Adrenal gland (tissue), 12 donors: ENCODE data around the gene MAD1L1. TPM values are rescaled to one million over a fixed set of nuclear protein-coding genes. Genes with fewer than 3 reads are reported as not detected.
A peak's percentile ranks its signal among the peaks of the same experiment; 100 is the strongest.

Experiments used
- DNase-seq, 7 donors: peaks; one replicate each; pipeline ENCODE4 v3.0.0-alpha.2; 2019 to 2020
- H3K27ac ChIP-seq, 5 donors: fragments of 200-600 bp; sonication (generic) in 4 of 5; 1 replicate in 3 of 5; 2 replicates in 2 of 5; pipeline versions ENCODE4 v1.5.1 to v1.8.0; 2016 to 2020; ENCODE audit warnings: mild to moderate bottlenecking in 1 of 5
- H3K27me3 ChIP-seq: fragments of 200-600 bp; 2 replicates; pipeline ENCODE4 v1.8.0; 2021
- H3K36me3 ChIP-seq, 2 donors: fragments of 200-600 bp; replicated peaks in 1 of 2; 1 replicate in 1 of 2; 2 replicates in 1 of 2; pipeline versions ENCODE4 v1.5.1 to v1.8.0; 2018 to 2022
- H3K4me1 ChIP-seq, 2 donors: fragments of 200-600 bp; replicated peaks in 1 of 2; 1 replicate in 1 of 2; 2 replicates in 1 of 2; pipeline versions ENCODE4 v1.5.1 to v1.8.0; 2018 to 2021
- H3K4me3 ChIP-seq, 4 donors: fragments of 200-600 bp; sonication (generic) in 3 of 4; one replicate each; pipeline ENCODE4 v1.5.1; 2016 to 2018
- H3K9me3 ChIP-seq, 3 donors: fragments of 200-600 bp; sonication (generic) in 1 of 3; replicated peaks in 1 of 3; 1 replicate in 2 of 3; 2 replicates in 1 of 3; pipeline versions ENCODE4 v1.5.1 to v1.8.0; 2016 to 2021
- POLR2A ChIP-seq, 2 donors: fragments of 450-650 bp; IDR thresholded peaks; one replicate each; pipeline ENCODE4 v1.6.1; 2017; ENCODE audit warnings: antibody characterized with exemption in 2 of 2, mild to moderate bottlenecking in 2 of 2, moderate library complexity in 1 of 2
- WGBS, 4 donors: extraction: QIAGEN DNeasy Blood & Tissue Kit in 2 of 4; methylation state at CpG; one replicate each; pipeline versions ENCODE4 v1.1.5 to v1.1.7; 2013 to 2017; 5-methylcytosine and 5-hydroxymethylcytosine counted together
- intact Hi-C, 2 donors: fragments of 100-400 bp; cut with DNase I; formaldehyde crosslinking; loops; one replicate each; pipeline versions ENCODE4 v1.14.1 to v1.15.0; 2022 to 2023
- polyA plus RNA-seq, 3 donors: library from polyadenylated mRNA; stranded (reverse); fragments of 200-250 nt in 2 of 3; fragments of 350-450 nt in 1 of 3; fragmentation: Illumina TruSeq in 1 of 3; extraction: RNeasy Lipid Tissue Mini Kit (QIAGEN cat#74804) in 1 of 3; gene quantifications; one replicate each; pipeline ENCODE4 v1.2.3, GENCODE V29; 2013 to 2014
- total RNA-seq, 9 donors: library from RNA; depleted of rRNA in 4 of 9; stranded (reverse); fragments of >200 nt in 4 of 9; fragments of 120-200 nt in 1 of 9; fragmentation: NEBNext Ultra II Directional in 1 of 9; extraction: Animal tissue kit (Norgen Biotek cat#: 25700) in 1 of 9; gene quantifications; one replicate each; pipeline versions ENCODE4 v1.1.0 to v1.2.4, GENCODE V29; 2013 to 2023
- TF ChIP-seq, protein P1 (sequence below), 6 experiments: fragments of 450-650 bp in 4 of 6; fragments of 200-600 bp in 2 of 6; sonication (generic) in 1 of 6; IDR thresholded peaks; 1 replicate in 5 of 6; 2 replicates in 1 of 6; pipeline versions ENCODE4 v1.5.1 to v1.8.0; 2016 to 2021; ENCODE audit warnings: antibody characterized with exemption in 6 of 6, mild to moderate bottlenecking in 2 of 6, moderate library complexity in 1 of 6
- donor health status: healthy with polysubstance abuse.
- donor health status: Bipolar disorder and iron deficiency.
- donor health status: DM: yes; HTN: yes; CAD: no.
- donor health status: DM: no; HTN: no; CAD: no.
- donor health status: DM: no; HTN: no; CAD: no.
- donor health status: DM: yes; HTN: yes; CAD: no.

MAD1L1 gene
- total and polyA plus RNA-seq, 12 donors = 6.7 to 87.7 (median 28.9) TPM

GRCh38 chr7:2251841-2252771 is 19.4 kb upstream of the MAD1L1 start:
- Histone ChIP-seq H3K27me3 (no peaks in the 10 kb centered on the region), H3K36me3 (peaks cover 0 to 8% of the 10 kb centered on the region in 2 donors), H3K9me3 (no peaks in the 10 kb centered on the region), H3K27ac (no peak overlapping the region), H3K4me1 (peaks cover 0 to 10% of the 10 kb centered on the region in 2 donors), H3K4me3 (no peak overlapping the region)
- no peak for DNase-seq
- 66 to 100% (median 85%) methylated on average over 1 to 24 of the region's 24 CpGs for WGBS, 4 donors
- TF ChIP-seq, protein P1, sequence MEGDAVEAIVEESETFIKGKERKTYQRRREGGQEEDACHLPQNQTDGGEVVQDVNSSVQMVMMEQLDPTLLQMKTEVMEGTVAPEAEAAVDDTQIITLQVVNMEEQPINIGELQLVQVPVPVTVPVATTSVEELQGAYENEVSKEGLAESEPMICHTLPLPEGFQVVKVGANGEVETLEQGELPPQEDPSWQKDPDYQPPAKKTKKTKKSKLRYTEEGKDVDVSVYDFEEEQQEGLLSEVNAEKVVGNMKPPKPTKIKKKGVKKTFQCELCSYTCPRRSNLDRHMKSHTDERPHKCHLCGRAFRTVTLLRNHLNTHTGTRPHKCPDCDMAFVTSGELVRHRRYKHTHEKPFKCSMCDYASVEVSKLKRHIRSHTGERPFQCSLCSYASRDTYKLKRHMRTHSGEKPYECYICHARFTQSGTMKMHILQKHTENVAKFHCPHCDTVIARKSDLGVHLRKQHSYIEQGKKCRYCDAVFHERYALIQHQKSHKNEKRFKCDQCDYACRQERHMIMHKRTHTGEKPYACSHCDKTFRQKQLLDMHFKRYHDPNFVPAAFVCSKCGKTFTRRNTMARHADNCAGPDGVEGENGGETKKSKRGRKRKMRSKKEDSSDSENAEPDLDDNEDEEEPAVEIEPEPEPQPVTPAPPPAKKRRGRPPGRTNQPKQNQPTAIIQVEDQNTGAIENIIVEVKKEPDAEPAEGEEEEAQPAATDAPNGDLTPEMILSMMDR (IDR thresholded peaks at IDR 0.05) = no peak
- no peak for TF ChIP-seq POLR2A (IDR thresholded peaks at IDR 0.05)
- intact Hi-C loops = loop anchor here in 1 of 2 donors (10.0 kb wide), 1 partner anchor 53 kb away; no protein-coding TSS in a partner anchor

DNA sequence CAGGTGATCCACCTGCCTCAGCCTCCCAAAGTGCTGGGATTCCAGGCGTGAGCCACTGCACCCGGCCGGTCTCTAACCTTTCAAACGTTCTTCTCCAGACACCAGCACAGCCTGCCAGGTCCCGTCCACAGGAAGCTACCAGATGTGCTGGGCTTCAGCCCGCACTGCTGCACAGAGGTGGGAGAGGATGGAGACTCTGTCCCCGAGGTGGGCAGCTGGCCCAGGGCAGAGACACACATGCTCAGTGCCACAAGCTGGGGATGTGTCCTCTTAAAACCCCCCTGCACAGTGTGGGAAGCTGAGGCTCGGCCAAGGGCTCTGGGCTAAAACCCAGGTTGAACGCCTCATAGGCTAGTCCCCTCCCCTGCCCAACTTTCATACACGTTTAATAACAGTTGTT is 18.6 kb upstream of the MAD1L1 start:
- intact Hi-C loops = loop anchor here in 1 of 2 donors (10.0 kb wide), 1 partner anchor 53 kb away; no protein-coding TSS in a partner anchor
- H3K27me3 ChIP-seq = no peaks in the 10 kb centered on the region
- no peak for DNase-seq
- 81 to 87% (median 82%) methylated on average over 5 to 10 of the region's 10 CpGs for WGBS, 4 donors
- no peak overlapping the region for H3K4me3 ChIP-seq
- H3K36me3 ChIP-seq = peaks cover 0 to under 1% of the 10 kb centered on the region in 2 donors
- TF ChIP-seq, protein P1 (IDR thresholded peaks at IDR 0.05) = no peak
- TF ChIP-seq POLR2A (IDR thresholded peaks at IDR 0.05) = no peak
- no peak overlapping the region for H3K27ac ChIP-seq
- H3K9me3 ChIP-seq = no peaks in the 10 kb centered on the region
- H3K4me1 ChIP-seq = peaks cover 0 to 10% of the 10 kb centered on the region in 2 donors

DNA sequence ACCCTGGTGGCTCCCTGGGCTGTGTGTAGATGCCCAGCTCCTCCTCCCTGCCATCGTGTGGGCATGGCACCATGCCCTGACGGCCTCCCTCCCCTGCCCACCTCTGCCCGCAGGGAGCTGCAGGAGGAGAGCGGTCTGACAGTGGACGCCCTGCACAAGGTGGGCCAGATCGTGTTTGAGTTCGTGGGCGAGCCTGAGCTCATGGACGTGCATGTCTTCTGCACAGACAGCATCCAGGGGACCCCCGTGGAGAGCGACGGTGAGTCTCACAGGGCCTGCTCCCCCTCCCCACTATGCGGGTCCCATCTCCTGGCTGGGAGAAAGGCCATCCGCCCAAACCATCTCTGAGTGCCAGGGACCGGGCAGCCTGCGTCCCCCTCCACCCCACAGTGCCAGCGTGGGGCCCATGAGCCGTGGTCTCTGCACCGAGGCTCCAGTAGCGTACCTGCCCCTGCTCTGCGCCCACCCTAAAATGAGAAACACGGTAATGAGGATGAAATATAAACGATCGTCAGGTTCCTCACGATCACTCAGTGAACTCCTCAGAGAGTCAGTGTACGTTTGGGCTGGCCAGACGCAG is 17.1 kb upstream of the MAD1L1 start:
- intact Hi-C loops = loop anchor here (10.0 kb wide), 3 partner anchors 55 to 105 kb away; partner anchors contain the start of gene EIF3B (in 1 of the 2)

More for the DNA sequence above, 17.1 kb upstream of the MAD1L1 start:
- Histone ChIP-seq H3K4me1 (peaks cover 0 to 10% of the 10 kb centered on the region in 2 donors), H3K36me3 (no peaks in the 10 kb centered on the region), H3K4me3 (no peak overlapping the region), H3K9me3 (no peaks in the 10 kb centered on the region), H3K27ac (peak overlapping the region in 2 of 5 donors; percentile 45 to 47), H3K27me3 (no peaks in the 10 kb centered on the region)
- TF ChIP-seq, protein P1 (IDR thresholded peaks at IDR 0.05) = no peak
- TF ChIP-seq POLR2A (IDR thresholded peaks at IDR 0.05) = no peak
- WGBS, 4 donors = 75 to 84% (median 80%) methylated on average over 13 to 27 of the region's 27 CpGs
- DNase-seq = no peak
